Left lung (tissue), 10 donors: Measurements from ENCODE around the gene KIAA1671. TPM values are rescaled to one million over a fixed set of nuclear protein-coding genes. Genes with fewer than 3 reads are reported as not detected.

Experiments used
- ATAC-seq: fragments of 200-7000 bp; cut with Tn5 transposase; one replicate; pipeline ENCODE4 v1.9.1; 2020; ENCODE audit warnings: moderate library complexity
- DNase-seq, 4 donors: peaks; one replicate each; pipeline ENCODE4 v3.0.0-alpha.2; 2013 to 2020
- H3K27ac ChIP-seq, 2 donors: fragments of 200-600 bp; sonication (generic) in 1 of 2; one replicate each; pipeline versions ENCODE4 v1.5.0 to v1.8.0; 2020 to 2021
- H3K27me3 ChIP-seq, 2 donors: fragments of 200-600 bp; sonication (generic) in 1 of 2; one replicate each; pipeline versions ENCODE4 v1.5.0 to v1.8.0; 2020 to 2021
- H3K36me3 ChIP-seq, 2 donors: fragments of 200-600 bp; sonication (generic) in 1 of 2; one replicate each; pipeline versions ENCODE4 v1.5.0 to v1.8.0; 2020 to 2021
- H3K4me1 ChIP-seq, 2 donors: fragments of 200-600 bp; one replicate each; pipeline ENCODE4 v1.8.0; 2021
- H3K4me3 ChIP-seq, 2 donors: fragments of 200-600 bp; sonication (generic) in 1 of 2; one replicate each; pipeline versions ENCODE4 v1.5.0 to v1.8.0; 2020 to 2021; ENCODE audit warnings: mild to moderate bottlenecking in 1 of 2
- H3K9me3 ChIP-seq, 2 donors: fragments of 200-600 bp; sonication (generic) in 1 of 2; one replicate each; pipeline versions ENCODE4 v1.5.0 to v1.8.0; 2020 to 2021
- CTCF ChIP-seq, 2 donors: fragments of 200-600 bp; sonication (generic) in 1 of 2; IDR thresholded peaks; one replicate each; pipeline versions ENCODE4 v1.5.0 to v1.8.0; 2021; ENCODE audit warnings: antibody characterized with exemption in 2 of 2
- intact Hi-C, 2 donors: fragments of 100-400 bp; cut with DNase I; formaldehyde crosslinking; loops; one replicate each; pipeline versions ENCODE4 v1.11.2 to v1.14.2; 2022
- polyA plus RNA-seq, 6 donors: library from polyadenylated mRNA; unstranded; fragments of 120-200 nt; gene quantifications; one replicate each; pipeline ENCODE4 v1.2.1, GENCODE V29; 2013; ENCODE audit not compliant: insufficient read length in 6 of 6
- total RNA-seq, 2 donors: library from RNA; stranded (reverse); fragmentation: NEBNext Ultra II Directional; extraction: Animal tissue kit (Norgen Biotek cat#: 25700); gene quantifications; one replicate each; pipeline ENCODE4 v1.2.1, GENCODE V29; 2021
- donor health status: DM: no; HTN: yes; CAD: no.
- donor health status: DM: no; HTN: no; CAD: no.

Gene KIAA1671
- total and polyA plus RNA-seq, 8 donors: 19.4 to 35.0 (median 23.4) TPM

DNA sequence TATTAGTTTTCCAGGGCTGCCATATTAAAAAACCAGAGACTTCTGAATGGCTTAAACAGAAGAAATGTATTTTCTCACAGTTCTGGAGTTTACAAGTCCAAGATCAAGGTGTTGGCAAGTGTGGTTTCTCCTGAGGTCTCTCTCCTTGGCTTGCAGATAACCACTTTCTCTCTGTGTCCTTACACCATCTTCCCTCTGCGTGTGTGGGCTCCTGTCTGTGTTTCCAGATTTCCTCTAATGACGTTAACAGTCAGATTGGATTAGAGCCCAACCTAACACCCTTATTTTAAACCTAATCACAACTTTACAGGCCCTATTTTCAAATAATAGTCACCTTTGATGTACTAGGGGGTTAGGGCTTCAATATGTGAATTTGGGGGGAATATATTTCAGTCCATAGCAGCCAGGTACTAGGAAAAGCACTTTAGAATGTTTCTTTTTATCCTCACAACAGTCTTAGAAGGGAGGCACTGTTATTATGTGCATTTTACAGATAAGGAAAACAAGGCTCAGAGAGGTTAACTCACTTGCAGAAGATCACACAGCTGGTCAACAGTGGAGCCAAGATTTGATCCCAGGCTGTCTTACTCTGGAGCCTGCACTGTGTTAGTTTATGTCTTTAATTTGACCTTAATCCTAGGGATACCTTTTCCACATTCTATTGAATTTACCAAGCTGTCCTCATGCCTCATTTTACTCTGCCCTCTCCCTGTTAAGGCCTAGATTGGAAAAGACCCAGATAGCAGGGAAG is 130.7 kb downstream of the KIAA1671 start:
- H3K27me3 ChIP-seq: no peaks in the 10 kb centered on the region
- H3K9me3 ChIP-seq: no peaks in the 10 kb centered on the region
- TF ChIP-seq CTCF (IDR thresholded peaks at IDR 0.05): no peak
- H3K4me1 ChIP-seq: peaks cover 0 to 9% of the 10 kb centered on the region in 2 donors
- H3K27ac ChIP-seq: no peak overlapping the region
- H3K36me3 ChIP-seq: no peaks in the 10 kb centered on the region
- ATAC-seq (no peak), DNase-seq (no peak)
- intact Hi-C loops: no loop called here
- H3K4me3 ChIP-seq: no peak overlapping the region

DNA sequence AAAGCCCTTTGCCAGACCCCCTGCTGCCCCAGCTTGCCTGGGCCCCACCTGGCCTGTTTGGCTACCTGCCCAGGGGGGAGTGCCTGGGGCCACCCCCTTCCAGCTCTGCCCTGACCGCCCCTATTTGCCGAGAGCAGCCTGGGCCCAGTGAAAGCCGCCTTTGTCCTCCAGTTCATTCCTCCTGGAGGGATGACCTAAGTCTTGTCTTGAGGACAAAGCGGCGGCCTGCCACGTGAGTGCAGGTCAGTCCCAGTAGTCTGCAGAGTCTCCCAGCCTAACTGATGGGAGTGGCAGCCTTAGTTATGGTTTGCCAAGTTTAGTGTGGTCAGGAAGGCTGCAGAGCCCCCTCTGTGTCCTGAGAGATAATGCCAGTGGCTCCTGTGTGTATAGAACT is 131.3 kb downstream of the KIAA1671 start:
- no peak overlapping the region for H3K4me3 ChIP-seq
- H3K27me3 ChIP-seq: no peaks in the 10 kb centered on the region
- H3K36me3 ChIP-seq: no peaks in the 10 kb centered on the region
- intact Hi-C loops: no loop called here
- no peaks in the 10 kb centered on the region for H3K9me3 ChIP-seq
- ATAC-seq (no peak), DNase-seq (no peak)
- no peak for TF ChIP-seq CTCF (IDR thresholded peaks at IDR 0.05)
- H3K4me1 ChIP-seq: peaks cover 0 to 9% of the 10 kb centered on the region in 2 donors
- no peak overlapping the region for H3K27ac ChIP-seq

GRCh38 chr22:25084405-25085107 is 132.0 kb downstream of the KIAA1671 start:
- peaks cover 0 to 9% of the 10 kb centered on the region in 2 donors for H3K4me1 ChIP-seq
- intact Hi-C loops: no loop called here
- H3K4me3 ChIP-seq: no peak overlapping the region
- DNase-seq (no peak), ATAC-seq (no peak)
- no peak for TF ChIP-seq CTCF (IDR thresholded peaks at IDR 0.05)
- no peaks in the 10 kb centered on the region for H3K9me3 ChIP-seq
- H3K27me3 ChIP-seq: no peaks in the 10 kb centered on the region
- no peaks in the 10 kb centered on the region for H3K36me3 ChIP-seq
- H3K27ac ChIP-seq: no peak overlapping the region

DNA sequence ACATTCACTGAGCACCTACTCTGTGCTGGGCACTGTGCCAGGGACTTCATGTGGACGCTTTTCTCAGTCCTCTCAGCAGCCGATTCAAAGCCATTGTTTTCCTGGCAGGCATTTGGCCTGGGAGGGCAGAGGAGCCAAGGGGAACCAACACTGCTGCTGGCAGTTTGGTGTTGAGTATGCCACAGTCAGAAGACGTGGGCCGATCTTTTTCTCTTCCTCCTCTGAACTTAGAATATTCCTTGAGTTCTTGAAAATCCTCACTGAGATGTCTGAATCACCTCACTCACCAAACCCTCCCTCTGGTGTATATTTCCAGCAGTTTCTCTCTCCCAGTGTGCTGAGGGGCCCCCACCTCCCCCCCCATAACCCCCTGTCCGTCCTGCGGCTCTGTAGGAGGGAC is 132.6 kb downstream of the KIAA1671 start:
- Histone ChIP-seq H3K4me1 (peaks cover 0 to 9% of the 10 kb centered on the region in 2 donors), H3K27me3 (no peaks in the 10 kb centered on the region), H3K36me3 (no peaks in the 10 kb centered on the region), H3K9me3 (no peaks in the 10 kb centered on the region), H3K27ac (no peak overlapping the region), H3K4me3 (no peak overlapping the region)
- intact Hi-C loops: no loop called here
- DNase-seq: no peak
- TF ChIP-seq CTCF (IDR thresholded peaks at IDR 0.05): no peak
- no peak for ATAC-seq
